Stimulated activated CD4-positive, alpha-beta T cell treated with anti-CD3 and anti-CD28 coated beads, TNF-alpha, amount 100 ng/mL, for 48 hours (primary cell): Measurements from ENCODE around the gene PACS1.
"Not testable (repeated sequence)": the region's sequence is repeated elsewhere in the genome, so short reads cannot be mapped to it uniquely, and the experiment has no call there.

Experiments used
- DNase-seq, 3 donors: peaks; one replicate each; pipeline ENCODE4 v3.0.0-alpha.2; 2020; ENCODE audit warnings: low read depth in 3 of 3

Gene PACS1

DNA sequence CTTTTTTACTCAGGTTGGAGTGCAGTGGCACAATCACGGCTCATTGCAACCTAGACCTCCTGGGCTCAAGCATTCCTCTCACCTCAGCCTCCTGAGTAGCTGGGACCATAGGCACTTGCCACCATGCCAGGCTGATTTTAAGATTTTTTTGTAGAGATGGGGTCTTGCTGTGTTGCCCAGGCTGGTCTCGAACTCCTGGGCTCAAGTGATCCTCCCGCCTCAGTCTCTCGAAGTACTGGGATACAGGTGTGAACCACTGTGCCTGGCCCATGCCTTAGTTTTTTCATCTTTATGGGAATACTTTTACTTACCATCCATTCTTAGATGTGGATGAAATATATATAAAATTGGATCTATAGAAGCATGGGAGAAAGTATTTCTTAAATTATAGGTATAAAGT is 5.2 kb downstream of the PACS1 start:
- no peak for DNase-seq

GRCh38 chr11:66076561-66076960 is 6.5 kb downstream of the PACS1 start:
- DNase-seq = no peak

DNA sequence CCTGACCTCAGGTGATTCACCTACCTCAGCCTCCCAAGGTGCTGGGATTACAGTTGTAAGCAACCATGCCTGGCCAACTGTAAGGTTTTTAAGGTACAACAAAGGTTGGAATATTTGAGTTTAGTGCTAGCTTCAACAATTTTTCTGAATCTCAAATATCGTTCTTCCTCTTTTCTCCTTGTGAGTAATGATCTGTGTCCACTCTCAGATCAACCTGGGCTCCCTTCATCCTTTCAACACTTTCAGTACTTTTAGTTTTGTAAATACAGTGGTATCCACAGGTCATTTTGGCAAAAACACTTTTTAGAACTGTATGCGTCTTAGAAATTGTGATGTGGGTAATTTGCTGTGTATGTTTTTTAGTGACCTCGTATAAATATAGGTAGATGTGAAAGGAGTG is 7.9 kb downstream of the PACS1 start:
- no peak for DNase-seq

- not testable (repeated sequence) for DNase-seq
Observed at GRCh38 chr11:66078949-66079348, 8.9 kb downstream of the PACS1 start.

- peak in 2 of 3 donors; percentile 56 to 69 for DNase-seq
Observed at GRCh38 chr11:66080055-66080817, 10.2 kb downstream of the PACS1 start.

- DNase-seq = peak in 1 of 3 donors; percentile 50
Observed at GRCh38 chr11:66081505-66081904, 11.4 kb downstream of the PACS1 start.

DNA sequence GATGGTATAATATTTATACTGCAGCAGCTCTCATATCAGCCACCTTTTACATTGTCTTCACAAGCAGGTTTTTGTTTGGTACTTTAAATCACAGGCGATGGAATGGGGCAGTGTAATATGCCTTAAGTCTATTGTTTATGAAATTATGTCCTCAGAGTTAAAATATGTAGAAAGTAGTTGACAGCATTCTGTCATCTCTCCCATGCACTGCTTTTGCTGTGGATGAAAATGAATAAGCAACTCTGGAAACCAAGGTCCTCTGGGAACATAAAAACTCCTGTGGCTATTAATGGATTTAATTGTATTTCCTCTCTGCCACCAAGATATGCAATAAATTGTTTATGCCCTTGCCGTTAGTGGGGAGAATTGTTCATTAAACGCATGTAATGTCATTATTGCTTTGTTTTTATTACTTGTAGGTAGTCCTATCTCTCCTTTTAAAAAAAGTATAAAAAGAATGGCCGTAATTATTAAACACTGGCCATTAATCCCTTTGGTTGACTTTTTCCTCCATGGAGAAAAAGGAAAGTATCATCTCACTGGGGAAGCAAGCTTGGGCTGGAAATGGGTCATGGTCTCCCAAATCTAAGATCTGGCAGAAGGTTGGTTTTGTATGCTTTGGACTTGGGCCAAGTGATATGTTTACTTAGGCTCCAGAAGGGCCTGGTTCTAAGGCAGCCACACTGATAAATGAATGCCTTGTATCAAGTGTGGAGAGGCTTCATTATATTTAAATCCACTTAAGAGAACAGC is 13.1 kb downstream of the PACS1 start:
- DNase-seq = no peak

- no peak for DNase-seq
Observed at GRCh38 chr11:66083767-66084166, 13.7 kb downstream of the PACS1 start.

DNA sequence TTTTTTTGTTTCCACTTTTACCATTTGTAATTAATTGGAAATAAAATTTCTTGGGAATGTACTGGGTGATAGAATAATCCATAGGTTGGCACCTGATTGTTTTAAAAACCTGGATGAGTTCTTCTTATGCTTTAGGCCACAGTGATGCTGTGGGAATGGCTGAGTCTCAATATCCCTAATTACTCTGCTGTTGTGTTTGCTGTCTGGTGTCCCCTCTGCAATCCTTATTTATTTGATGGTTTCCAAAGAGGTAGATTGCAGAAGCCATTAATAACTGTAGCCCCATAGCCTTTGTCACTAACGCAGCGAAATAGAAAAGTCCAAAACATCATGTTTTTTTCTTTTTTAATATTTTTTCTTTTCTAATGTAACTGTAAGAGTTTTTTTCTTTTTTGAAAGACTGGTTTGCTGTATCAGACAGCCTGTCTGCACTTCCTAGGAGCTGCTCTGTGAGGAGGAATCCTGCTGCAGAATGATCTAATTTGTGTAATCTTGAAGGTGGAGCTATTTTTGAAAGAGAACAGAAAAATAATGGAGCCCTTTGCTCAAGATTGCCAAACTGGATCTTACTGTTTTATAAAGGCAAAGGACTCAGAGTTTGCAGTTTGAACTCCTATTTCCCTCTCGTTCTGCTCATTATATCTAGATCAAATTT is 14.9 kb downstream of the PACS1 start:
- DNase-seq = no peak

DNA sequence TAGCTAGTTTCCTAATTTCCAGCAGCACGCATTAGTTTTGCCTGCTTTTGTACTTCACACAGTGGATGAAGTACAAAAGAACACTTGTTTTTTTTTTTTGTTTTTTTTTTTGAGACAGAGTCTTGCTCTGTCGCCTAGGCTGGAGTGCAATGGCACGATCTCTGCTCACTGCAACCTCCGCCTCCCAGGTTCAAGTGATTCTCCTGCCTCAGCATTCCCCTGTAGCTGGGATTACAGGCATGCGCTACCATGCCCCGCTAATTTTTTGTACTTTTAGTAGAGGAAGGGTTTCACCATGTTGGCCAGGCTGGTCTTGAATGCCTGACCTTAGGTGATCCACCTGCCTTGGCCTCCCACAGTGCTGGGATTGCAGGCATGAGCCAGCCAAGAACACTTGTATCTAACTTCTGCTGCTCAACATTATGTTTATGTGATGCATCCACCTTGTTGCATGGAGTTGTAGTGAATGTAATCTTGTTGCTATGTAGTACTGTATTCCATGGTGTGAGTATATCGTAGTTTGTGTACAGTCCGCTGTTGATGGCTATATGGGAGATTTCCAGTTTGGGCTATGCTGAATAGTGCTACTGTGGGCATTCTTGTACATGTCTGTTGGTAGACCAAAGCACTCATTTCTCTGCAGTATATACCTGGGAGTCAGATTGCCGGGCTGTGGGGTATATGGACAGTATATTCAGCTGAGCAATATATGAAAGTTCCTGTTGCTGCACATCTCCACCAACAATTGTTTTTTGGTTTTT is 17.3 kb downstream of the PACS1 start:
- DNase-seq = no peak

GRCh38 chr11:66089067-66089466 is 19.0 kb downstream of the PACS1 start:
- DNase-seq = no peak

DNA sequence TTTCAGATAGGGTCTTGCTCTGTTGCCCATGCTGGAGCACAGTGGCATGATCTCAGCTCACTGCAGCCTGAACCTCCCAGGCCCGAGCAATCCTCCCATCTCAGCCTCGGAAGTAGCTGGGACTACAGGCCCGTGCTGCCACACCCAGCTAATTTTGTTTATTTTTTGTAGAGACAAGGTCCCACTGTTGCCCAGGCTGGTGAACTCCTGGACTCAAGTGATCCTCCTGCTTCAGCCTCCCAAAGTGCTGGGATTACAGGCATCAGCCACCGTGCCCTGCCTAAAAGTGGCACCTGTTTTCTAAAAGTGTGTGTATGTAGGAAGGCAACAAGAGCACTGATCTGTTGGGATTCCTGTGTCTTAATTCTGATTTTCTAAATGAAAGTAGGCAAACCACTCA is 20.2 kb downstream of the PACS1 start:
- no peak for DNase-seq

DNA sequence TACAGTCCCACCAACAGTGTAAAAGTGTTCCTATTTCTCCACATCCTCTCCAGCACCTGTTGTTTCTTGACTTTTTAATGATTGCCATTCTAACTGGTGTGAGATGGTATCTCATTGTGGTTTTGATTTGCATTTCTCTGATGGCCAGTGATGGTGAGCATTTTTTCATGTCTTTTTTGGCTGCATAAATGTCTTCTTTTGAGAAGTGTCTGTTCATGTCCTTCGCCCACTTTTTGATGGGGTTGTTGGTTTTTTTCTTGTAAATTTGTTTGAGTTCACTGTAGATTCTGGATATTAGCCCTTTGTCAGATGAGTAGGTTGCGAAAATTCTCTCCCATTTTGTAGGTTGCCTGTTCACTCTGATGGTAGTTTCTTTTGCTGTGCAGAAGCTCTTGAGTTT is 22.1 kb downstream of the PACS1 start:
- not testable (repeated sequence) for DNase-seq

DNA sequence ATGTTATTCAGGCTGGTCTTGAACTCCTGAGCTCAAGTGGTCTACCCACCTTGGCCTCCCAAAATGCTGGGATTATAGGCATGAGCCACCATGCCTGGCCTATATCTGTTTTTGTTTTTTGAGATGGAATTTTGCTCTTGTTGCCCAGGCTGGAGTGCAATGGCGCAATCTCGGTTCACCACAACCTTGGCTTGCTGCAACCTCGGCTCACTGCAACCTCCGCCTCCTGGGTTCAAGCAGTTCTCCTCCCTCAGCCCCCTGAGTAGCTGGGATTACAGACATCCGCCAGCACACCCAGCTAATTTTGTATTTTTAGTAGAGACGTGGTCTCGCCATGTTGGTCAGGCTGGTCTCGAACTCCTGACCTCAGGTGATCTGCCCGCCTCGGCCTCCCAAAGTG is 29.7 kb downstream of the PACS1 start:
- not testable (repeated sequence) for DNase-seq

DNA sequence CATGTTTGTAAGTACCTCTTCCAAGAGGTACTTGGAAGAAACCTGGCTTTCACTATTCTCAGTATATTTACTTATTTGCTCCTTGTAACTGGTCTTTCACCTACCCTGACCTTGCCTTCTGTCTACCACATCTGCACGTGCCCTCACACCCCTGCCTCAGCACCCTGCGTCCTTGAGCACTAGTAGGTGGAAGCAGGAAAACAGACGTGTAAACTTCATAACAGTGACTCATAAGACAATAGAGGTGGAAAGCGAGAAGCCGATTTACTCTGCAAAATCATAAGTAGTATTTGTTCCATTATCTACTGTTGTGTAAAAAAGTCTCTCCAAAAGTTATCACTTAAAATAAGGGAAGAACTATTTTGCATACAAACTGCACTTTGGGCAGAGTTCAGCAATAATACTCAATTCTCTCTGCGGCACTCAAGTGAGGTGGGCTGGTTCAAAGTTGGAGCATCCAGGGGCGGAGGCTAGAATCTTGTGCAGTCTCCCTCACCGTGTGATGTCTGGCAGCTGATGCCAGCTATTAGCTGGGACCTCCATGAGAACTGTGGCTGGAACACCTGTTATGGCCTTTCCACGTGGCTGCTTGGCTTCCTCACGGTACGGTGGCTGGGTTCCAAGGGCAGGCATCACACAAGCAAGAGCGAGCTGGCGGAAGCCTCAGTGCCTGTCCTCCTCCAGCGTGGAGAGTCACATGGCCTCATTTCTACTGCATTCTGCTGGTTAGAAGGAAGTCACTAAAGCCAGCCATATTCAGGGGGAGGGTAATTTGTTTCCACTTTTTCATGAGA is 30.4 kb downstream of the PACS1 start:
- peak; percentile 7 to 42 (median 37) for DNase-seq

DNA sequence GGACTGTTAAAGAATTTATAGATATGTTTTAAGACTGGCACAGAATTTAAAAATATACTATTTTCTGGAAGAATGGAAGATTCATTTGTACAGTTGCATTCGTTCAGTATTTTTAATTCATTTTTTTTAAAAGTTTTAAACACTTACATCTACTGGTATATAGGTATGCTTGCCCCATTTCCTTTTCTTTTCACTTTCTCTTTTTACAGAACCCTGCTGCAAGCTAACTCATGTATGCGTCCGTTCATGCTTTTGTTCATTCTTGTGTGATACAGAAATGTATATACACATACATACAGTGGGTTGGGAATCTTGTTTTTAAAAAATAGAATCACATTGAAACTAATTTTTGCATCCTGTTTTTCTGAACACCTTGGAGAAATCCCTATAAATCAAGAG is 31.0 kb downstream of the PACS1 start:
- no peak for DNase-seq

- DNase-seq = no peak
Observed at GRCh38 chr11:66104057-66104638, 34.1 kb downstream of the PACS1 start.

DNA sequence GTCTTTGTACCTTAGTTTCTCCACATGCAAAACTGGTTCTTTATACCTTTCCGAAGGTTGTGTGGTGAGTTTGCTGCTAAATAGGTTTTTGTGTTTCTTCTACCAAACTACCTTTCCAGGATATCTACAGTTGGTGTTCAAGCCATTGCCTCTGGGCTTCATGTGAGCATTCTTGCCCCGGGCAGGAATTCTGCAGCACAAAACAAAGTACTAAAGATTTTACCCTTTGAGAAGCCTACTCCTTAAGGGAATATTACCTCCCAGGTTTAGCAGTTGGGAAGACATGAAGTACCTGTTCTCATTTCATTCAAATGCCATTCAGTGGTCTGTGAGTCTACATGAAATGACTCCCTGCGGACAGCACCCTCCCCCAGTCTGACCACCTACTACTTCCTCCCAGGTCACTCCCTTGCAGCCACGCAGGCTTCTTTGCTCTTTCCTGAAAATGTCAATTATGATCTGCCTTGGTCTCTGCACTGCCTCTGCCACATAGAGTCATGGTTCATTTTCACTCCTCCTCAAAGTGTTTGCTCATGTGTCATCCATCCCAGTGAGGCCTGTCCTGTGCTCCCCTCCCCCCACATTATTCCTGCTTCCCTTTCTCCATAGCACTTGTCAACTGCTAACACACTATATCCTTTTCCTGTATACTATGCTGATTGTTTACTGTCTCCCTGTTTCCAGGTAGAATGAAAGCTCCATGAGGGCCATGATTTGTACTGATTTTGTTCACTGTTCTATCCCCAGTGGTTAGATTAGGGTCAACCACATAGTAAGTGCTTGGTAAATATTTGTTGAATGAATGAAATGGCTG is 36.9 kb downstream of the PACS1 start:
- DNase-seq = peak in 1 of 3 donors; percentile 27

DNA sequence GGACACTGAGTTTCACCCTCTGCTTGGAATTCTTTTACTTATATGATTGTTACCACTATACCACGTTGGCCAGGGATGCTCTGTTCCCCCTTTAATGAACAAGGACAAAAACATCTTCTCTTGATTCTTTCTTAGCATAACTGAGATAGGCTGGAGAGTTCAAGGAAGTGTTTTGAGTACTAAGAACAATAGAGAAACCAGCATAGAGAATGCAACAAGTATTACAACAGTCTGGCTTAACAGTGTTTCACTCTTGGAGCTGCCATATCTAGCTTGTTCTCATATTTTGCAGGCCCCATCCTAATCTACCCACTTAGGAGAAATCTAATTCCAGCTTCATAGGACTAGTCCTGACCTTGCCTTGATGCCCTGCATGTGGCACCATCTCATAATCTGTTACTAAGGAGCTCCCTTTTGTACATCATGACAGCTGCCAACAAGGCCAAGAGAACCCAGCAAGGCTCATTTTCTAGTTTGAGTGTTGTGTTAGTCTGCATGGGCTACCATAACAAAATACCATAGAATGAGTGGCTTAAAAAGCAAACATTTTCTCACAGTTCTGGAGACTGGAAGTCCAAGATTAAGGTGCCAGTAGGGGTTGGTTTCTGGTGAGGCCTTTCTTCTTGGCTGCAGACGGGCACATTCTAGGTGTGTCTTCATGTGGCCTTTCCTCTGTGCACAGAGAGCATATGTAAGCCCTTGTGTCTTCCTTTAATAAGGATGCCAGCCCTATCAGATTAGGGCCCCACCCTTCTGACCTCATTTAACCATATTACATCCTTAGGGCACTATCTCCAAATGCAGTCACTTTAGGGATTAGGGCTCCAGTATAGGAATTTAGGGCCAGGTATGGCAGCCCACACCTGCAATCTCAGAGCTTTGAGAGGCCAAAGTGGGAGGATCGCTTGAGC is 37.8 kb downstream of the PACS1 start:
- no peak for DNase-seq
